A549 (cell line): ENCODE results near the gene TRMT1L. TPM values are rescaled to one million over a fixed set of nuclear protein-coding genes. Genes with fewer than 3 reads are reported as not detected.

Experiments
- ATAC-seq, 2 experiments: fragments of 200-7000 bp in 1 of 2; fragments of >200 bp in 1 of 2; cut with Nextera tagmentation in 1 of 2; cut with Tn5 transposase in 1 of 2; 3 replicates each; pipeline versions ENCODE4 v1.8.0 to v1.9.1; 2018 to 2020; ENCODE audit warnings: mild to moderate bottlenecking in 1 of 2, moderate library complexity in 1 of 2
- CTCF ChIA-PET: fragments of 300-600 bp; sonication (Branson Sonifier 250); formaldehyde crosslinking; extraction: SDS; loops from one replicate; lab custom pipeline; 2021; ENCODE audit warnings: antibody characterized with exemption, inconsistent platforms; lab: Yijun Ruan, JAX
- POLR2A ChIA-PET: fragments of 350-600 bp; formaldehyde crosslinking; extraction: SDS; loops from one replicate; lab custom pipeline; 2021; ENCODE audit warnings: antibody characterized with exemption, inconsistent platforms; lab: Yijun Ruan, JAX
- DNase-seq, 2 experiments: peaks; one replicate each; pipeline versions ENCODE4 v3.0.0 to v3.0.0-alpha.2; 2011 to 2016; ENCODE audit warnings: low read depth in 1 of 2, low spot score in 1 of 2
- FAIRE-seq: peaks from 2 replicates; lab custom pipeline; 2011; peaks lifted over from hg19 to GRCh38; lab: Jason Lieb, UNC
- H3K27ac ChIP-seq, 2 experiments: fragments of >200 bp; sonication (Bioruptor Twin); formaldehyde crosslinking; 3 replicates each; pipeline ENCODE4 v1.5.1; 2016 to 2017
- H3K4me1 ChIP-seq: fragments of >200 bp; sonication (Bioruptor Twin); formaldehyde crosslinking; 3 replicates; pipeline ENCODE4 v1.6.1; 2016
- H3K4me2 ChIP-seq: fragments of >200 bp; sonication (Bioruptor Twin); formaldehyde crosslinking; 3 replicates; pipeline ENCODE4 v1.6.1; 2016
- H3K4me3 ChIP-seq: fragments of >200 bp; sonication (Bioruptor Twin); formaldehyde crosslinking; 3 replicates; pipeline ENCODE4 v1.5.1; 2016
- H3K9me3 ChIP-seq: fragments of >200 bp; sonication (Bioruptor Twin); formaldehyde crosslinking; 3 replicates; pipeline ENCODE4 v1.6.1; 2016
- CBX2 ChIP-seq: fragments of 200-600 bp; sonication (generic); IDR thresholded peaks from 2 replicates; pipeline ENCODE4 v1.6.1; 2016; ENCODE audit warnings: low read depth, mild to moderate bottlenecking, borderline replicate concordance
- CHD2 ChIP-seq: fragments of 150-350 bp; IDR thresholded peaks from 2 replicates; pipeline ENCODE4 v1.6.1; 2014; ENCODE audit warnings: low read length; ENCODE audit not compliant: partially characterized antibody
- EHF ChIP-seq: fragments of 250-450 bp; sonication (Bioruptor Pico); IDR thresholded peaks from 2 replicates; pipeline ENCODE4 v1.5.0; 2020; ENCODE audit warnings: mild to moderate bottlenecking
- EHMT2 ChIP-seq: fragments of 200-600 bp; sonication (generic); IDR thresholded peaks from 2 replicates; pipeline ENCODE4 v1.6.1; 2016; ENCODE audit warnings: antibody characterized with exemption, low read depth, mild to moderate bottlenecking, moderate library complexity
- FOSL2 ChIP-seq, 2 experiments: fragments of 450-650 bp in 1 of 2; fragments of >200 bp in 1 of 2; sonication (Bioruptor Twin) in 1 of 2; formaldehyde crosslinking; IDR thresholded peaks; 2 replicates each; pipeline versions ENCODE4 v1.5.0 to v1.6.1; 2016 to 2020; ENCODE audit warnings: mild to moderate bottlenecking in 1 of 2, moderate library complexity in 1 of 2
- GATA3 ChIP-seq: IDR thresholded peaks from 2 replicates; pipeline ENCODE4 v1.6.1; 2012; ENCODE audit warnings: borderline replicate concordance
- HEYL ChIP-seq: fragments of 250-450 bp; sonication (Bioruptor Pico); IDR thresholded peaks from 2 replicates; pipeline ENCODE4 v1.8.0; 2021; ENCODE audit warnings: mild to moderate bottlenecking, moderate library complexity
- HOXB13 ChIP-seq: fragments of 250-450 bp; sonication (Bioruptor Pico); IDR thresholded peaks from 2 replicates; pipeline ENCODE4 v1.5.0; 2020; ENCODE audit warnings: low read depth, mild to moderate bottlenecking, moderate library complexity
- JUN ChIP-seq, 2 experiments: fragments of >200 bp; sonication (Bioruptor Twin); formaldehyde crosslinking; IDR thresholded peaks; 2 replicates in 1 of 2; 3 replicates in 1 of 2; pipeline ENCODE4 v1.6.1; 2016 to 2017
- MYC ChIP-seq: IDR thresholded peaks from 2 replicates; pipeline ENCODE4 v1.6.1; 2012; ENCODE audit warnings: mild to moderate bottlenecking, inconsistent platforms, low read length, improper control_type of control experiment, borderline replicate concordance
- NFE2L2 ChIP-seq: fragments of 150-350 bp; conservative IDR thresholded peaks from 2 replicates; pipeline ENCODE4 v1.6.1; 2014; ENCODE audit warnings: low read length
- NPAS2 ChIP-seq: fragments of 250-450 bp; sonication (Bioruptor Pico); IDR thresholded peaks from 2 replicates; pipeline ENCODE4 v1.8.0; 2022; ENCODE audit warnings: mild to moderate bottlenecking, moderate library complexity, borderline replicate concordance
- NR3C1 ChIP-seq: fragments of >200 bp; sonication (Bioruptor Twin); formaldehyde crosslinking; IDR thresholded peaks from 3 replicates; pipeline ENCODE4 v1.6.1; 2017
- PHF8 ChIP-seq: fragments of 200-600 bp; sonication (generic); IDR thresholded peaks from 2 replicates; pipeline ENCODE4 v1.6.1; 2016; ENCODE audit warnings: low read depth, mild to moderate bottlenecking, antibody characterized with exemption, moderate library complexity, borderline replicate concordance
- RAD21 ChIP-seq, 2 experiments: fragments of >200 bp in 1 of 2; sonication (Bioruptor Twin) in 1 of 2; formaldehyde crosslinking in 1 of 2; IDR thresholded peaks in 1 of 2; conservative IDR thresholded peaks in 1 of 2; 2 replicates in 1 of 2; 3 replicates in 1 of 2; pipeline ENCODE4 v1.6.1; 2012 to 2018; ENCODE audit warnings: inconsistent platforms in 1 of 2
- RARB ChIP-seq: fragments of 250-450 bp; sonication (Bioruptor Pico); IDR thresholded peaks from 2 replicates; pipeline ENCODE4 v1.8.0; 2021; ENCODE audit warnings: mild to moderate bottlenecking, moderate library complexity
- SREBF2 ChIP-seq: fragments of 450-650 bp; IDR thresholded peaks from 2 replicates; pipeline ENCODE4 v1.6.1; 2014; ENCODE audit warnings: mild to moderate bottlenecking, moderate library complexity
- TFCP2L1 ChIP-seq: fragments of 250-450 bp; sonication (Bioruptor Pico); IDR thresholded peaks from 2 replicates; pipeline ENCODE4 v1.5.0; 2021; ENCODE audit warnings: mild to moderate bottlenecking
- ZFP36 ChIP-seq: fragments of 450-650 bp; IDR thresholded peaks from 2 replicates; pipeline ENCODE4 v1.6.1; 2014; ENCODE audit warnings: borderline replicate concordance; ENCODE audit not compliant: partially characterized antibody
- WGBS: methylation state at CpG from one replicate; pipeline ENCODE4 v1.1.6; 2017; ENCODE audit errors: missing lambda C conversion rate; 5-methylcytosine and 5-hydroxymethylcytosine counted together
- polyA plus RNA-seq, 4 experiments: library from polyadenylated mRNA; depleted of rRNA in 3 of 4; stranded (reverse); fragments of >200 nt; fragmentation: RNase III in 1 of 4; extraction: RNeasy Plus Mini Kit Qiagen cat#74134 plus additional on column Dnase treatment in 1 of 4; gene quantifications; 2 replicates in 3 of 4; 3 replicates in 1 of 4; pipeline ENCODE4 v1.2.3, GENCODE V29; 2011 to 2017
- TF ChIP-seq, protein P1 (sequence below): fragments of >200 bp; sonication (Bioruptor Twin); formaldehyde crosslinking; IDR thresholded peaks from 3 replicates; pipeline ENCODE4 v1.6.1; 2016
- TF ChIP-seq, protein P2 (sequence below): fragments of 450-650 bp; IDR thresholded peaks from 2 replicates; pipeline ENCODE4 v1.6.1; 2014; ENCODE audit warnings: antibody characterized with exemption
- TF ChIP-seq, protein P3 (sequence below): fragments of 150-350 bp; IDR thresholded peaks from 2 replicates; pipeline ENCODE4 v1.6.1; 2014; ENCODE audit warnings: low read depth, mild to moderate bottlenecking, low read length
- TF ChIP-seq, protein P4 (sequence below): IDR thresholded peaks from 2 replicates; pipeline ENCODE4 v1.6.1; 2012
- TF ChIP-seq, protein P5 (sequence below): IDR thresholded peaks from 2 replicates; pipeline ENCODE4 v1.6.1; 2012; ENCODE audit warnings: low read depth, borderline replicate concordance
- TF ChIP-seq, protein P6 (sequence below): fragments of 200-600 bp; sonication (generic); IDR thresholded peaks from 2 replicates; pipeline ENCODE4 v1.6.1; 2016; ENCODE audit warnings: antibody characterized with exemption, mild to moderate bottlenecking, moderate library complexity

TRMT1L gene
- polyA plus RNA-seq, 2 of the 4 experiments (the other 2 are of a cell fraction): 17.3 to 45.1 TPM

DNA sequence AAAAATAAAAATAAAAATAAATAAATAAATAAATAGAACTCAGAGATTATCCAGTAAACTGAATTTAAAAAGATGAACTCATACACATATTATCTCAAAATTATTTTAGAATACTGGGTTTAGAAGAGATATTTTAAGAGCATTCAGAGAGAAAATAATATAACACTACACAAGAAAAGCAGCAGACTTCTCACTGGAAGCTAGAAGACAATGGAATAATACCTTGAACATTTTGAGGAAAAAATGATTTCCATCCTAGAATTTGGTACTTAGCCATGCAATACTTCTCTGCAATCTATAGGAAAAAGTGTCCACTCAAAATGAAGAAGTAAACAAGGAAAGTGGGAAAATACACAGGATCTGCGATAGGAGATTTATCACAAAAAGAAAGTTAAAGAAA, 24.2 kb downstream of the TRMT1L start:
- H3K9me3 ChIP-seq: peaks cover 8% of the 10 kb centered on the region; the same call in 1 of the 3 replicates
- ATAC-seq (no peak), DNase-seq (no peak), FAIRE-seq (no peak)
- H3K4me2 ChIP-seq: no peak overlapping the region
- CTCF ChIA-PET: interaction anchor here (1.2 kb wide), 1 partner anchor 22 kb away, joined by 3 read pairs; no protein-coding TSS in a partner anchor
- no peaks in the 10 kb centered on the region for H3K4me1 ChIP-seq
- no peak overlapping the region for H3K4me3 ChIP-seq
- TF ChIP-seq FOSL2 (IDR thresholded peaks at IDR 0.05) (no peak), FOSL2 (CRISPR knock-in tag; IDR thresholded peaks at IDR 0.05) (no peak), HEYL (CRISPR knock-in tag) (no peak), MYC (no peak), JUN (IDR thresholded peaks at IDR 0.05) (no peak), EHMT2 (no peak), HOXB13 (CRISPR knock-in tag) (no peak), RAD21 (conservative IDR thresholded peaks at IDR 0.05 in 1 of 2, IDR thresholded peaks at IDR 0.05 in 1 of 2) (no peak), NR3C1 (no peak), NFE2L2 (no peak)
- TF ChIP-seq, protein P1, sequence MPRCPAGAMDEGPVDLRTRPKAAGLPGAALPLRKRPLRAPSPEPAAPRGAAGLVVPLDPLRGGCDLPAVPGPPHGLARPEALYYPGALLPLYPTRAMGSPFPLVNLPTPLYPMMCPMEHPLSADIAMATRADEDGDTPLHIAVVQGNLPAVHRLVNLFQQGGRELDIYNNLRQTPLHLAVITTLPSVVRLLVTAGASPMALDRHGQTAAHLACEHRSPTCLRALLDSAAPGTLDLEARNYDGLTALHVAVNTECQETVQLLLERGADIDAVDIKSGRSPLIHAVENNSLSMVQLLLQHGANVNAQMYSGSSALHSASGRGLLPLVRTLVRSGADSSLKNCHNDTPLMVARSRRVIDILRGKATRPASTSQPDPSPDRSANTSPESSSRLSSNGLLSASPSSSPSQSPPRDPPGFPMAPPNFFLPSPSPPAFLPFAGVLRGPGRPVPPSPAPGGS: no peak
- WGBS: 100% methylated on average over 1 of the region's 1 CpG
- POLR2A ChIA-PET: no interaction called here
- H3K27ac ChIP-seq: no peak overlapping the region

DNA sequence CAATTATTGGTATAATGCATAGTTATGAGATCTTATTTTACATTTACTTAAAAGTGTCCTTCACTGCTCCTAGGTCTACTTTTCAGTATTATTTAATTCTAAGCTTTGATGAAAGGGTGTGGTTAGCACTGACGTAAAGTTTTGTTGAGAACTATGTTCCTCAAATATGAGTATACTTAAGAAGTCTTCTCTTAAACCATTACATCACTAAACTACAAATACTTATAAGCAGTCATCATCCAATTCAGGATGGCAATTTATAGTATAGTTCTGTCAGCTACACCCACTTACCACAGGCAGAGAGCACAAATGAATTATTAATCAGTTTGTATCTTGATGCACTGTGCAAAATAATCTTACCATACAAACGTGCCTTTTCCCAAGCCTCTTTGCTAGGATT, 27.0 kb downstream of the TRMT1L start:
- ChIA-PET POLR2A (no interaction called here), CTCF (no interaction called here)
- Histone ChIP-seq H3K4me1 (no peaks in the 10 kb centered on the region), H3K27ac (no peak overlapping the region), H3K4me3 (no peak overlapping the region), H3K9me3 (peaks cover 8% of the 10 kb centered on the region; the same call in 1 of the 3 replicates), H3K4me2 (no peak overlapping the region)
- TF ChIP-seq, protein P2, sequence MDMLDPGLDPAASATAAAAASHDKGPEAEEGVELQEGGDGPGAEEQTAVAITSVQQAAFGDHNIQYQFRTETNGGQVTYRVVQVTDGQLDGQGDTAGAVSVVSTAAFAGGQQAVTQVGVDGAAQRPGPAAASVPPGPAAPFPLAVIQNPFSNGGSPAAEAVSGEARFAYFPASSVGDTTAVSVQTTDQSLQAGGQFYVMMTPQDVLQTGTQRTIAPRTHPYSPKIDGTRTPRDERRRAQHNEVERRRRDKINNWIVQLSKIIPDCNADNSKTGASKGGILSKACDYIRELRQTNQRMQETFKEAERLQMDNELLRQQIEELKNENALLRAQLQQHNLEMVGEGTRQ: no peak
- TF ChIP-seq, protein P3, sequence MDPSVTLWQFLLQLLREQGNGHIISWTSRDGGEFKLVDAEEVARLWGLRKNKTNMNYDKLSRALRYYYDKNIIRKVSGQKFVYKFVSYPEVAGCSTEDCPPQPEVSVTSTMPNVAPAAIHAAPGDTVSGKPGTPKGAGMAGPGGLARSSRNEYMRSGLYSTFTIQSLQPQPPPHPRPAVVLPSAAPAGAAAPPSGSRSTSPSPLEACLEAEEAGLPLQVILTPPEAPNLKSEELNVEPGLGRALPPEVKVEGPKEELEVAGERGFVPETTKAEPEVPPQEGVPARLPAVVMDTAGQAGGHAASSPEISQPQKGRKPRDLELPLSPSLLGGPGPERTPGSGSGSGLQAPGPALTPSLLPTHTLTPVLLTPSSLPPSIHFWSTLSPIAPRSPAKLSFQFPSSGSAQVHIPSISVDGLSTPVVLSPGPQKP: no peak
- TF ChIP-seq CBX2 (no peak), EHF (CRISPR knock-in tag) (no peak), JUN (IDR thresholded peaks at IDR 0.05) (no peak)
- WGBS: 80% methylated on average over 2 of the region's 2 CpGs
- no peak for DNase-seq
- no peak for FAIRE-seq
- ATAC-seq: no peak

DNA sequence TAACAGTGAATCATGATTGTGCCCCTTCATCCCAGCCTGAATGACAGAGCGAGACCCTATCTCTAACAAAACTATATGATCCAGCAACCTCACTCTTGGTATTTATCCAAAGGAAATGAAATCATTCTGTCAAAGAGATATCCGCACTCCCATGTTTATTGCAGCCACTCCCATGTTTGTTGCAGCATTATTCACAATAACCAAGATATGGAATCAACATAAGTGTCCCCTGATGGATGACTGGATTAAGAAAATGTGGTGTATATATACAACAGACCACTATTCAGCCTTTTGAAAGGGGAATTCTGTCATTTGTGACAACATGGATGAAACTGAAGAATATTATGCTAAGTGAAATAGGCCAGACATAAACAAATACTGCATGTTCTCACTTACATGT, 44.4 kb downstream of the TRMT1L start:
- Histone ChIP-seq H3K4me1 (no peaks in the 10 kb centered on the region), H3K9me3 (peaks cover 15% of the 10 kb centered on the region; the same call in 1 of the 3 replicates), H3K4me2 (no peak overlapping the region), H3K4me3 (no peak overlapping the region), H3K27ac (no peak overlapping the region)
- WGBS: 88% methylated on average over 2 of the region's 2 CpGs
- DNase-seq: no peak
- ChIA-PET POLR2A (no interaction called here), CTCF (no interaction called here)
- no peak for ATAC-seq
- no peak for FAIRE-seq
- TF ChIP-seq SREBF2 (no peak), PHF8 (no peak), RARB (CRISPR knock-in tag) (no peak), RAD21 (conservative IDR thresholded peaks at IDR 0.05 in 1 of 2, IDR thresholded peaks at IDR 0.05 in 1 of 2) (no peak), ZFP36 (no peak), TFCP2L1 (CRISPR knock-in tag) (no peak), CBX2 (no peak), NPAS2 (CRISPR knock-in tag) (no peak), GATA3 (no peak), JUN (IDR thresholded peaks at IDR 0.05) (no peak), CHD2 (no peak)
- TF ChIP-seq, protein P4, sequence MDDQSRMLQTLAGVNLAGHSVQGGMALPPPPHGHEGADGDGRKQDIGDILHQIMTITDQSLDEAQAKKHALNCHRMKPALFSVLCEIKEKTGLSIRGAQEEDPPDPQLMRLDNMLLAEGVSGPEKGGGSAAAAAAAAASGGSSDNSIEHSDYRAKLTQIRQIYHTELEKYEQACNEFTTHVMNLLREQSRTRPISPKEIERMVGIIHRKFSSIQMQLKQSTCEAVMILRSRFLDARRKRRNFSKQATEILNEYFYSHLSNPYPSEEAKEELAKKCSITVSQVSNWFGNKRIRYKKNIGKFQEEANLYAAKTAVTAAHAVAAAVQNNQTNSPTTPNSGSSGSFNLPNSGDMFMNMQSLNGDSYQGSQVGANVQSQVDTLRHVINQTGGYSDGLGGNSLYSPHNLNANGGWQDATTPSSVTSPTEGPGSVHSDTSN: no peak
- TF ChIP-seq, protein P5, sequence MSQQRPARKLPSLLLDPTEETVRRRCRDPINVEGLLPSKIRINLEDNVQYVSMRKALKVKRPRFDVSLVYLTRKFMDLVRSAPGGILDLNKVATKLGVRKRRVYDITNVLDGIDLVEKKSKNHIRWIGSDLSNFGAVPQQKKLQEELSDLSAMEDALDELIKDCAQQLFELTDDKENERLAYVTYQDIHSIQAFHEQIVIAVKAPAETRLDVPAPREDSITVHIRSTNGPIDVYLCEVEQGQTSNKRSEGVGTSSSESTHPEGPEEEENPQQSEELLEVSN: no peak
- TF ChIP-seq, protein P6, sequence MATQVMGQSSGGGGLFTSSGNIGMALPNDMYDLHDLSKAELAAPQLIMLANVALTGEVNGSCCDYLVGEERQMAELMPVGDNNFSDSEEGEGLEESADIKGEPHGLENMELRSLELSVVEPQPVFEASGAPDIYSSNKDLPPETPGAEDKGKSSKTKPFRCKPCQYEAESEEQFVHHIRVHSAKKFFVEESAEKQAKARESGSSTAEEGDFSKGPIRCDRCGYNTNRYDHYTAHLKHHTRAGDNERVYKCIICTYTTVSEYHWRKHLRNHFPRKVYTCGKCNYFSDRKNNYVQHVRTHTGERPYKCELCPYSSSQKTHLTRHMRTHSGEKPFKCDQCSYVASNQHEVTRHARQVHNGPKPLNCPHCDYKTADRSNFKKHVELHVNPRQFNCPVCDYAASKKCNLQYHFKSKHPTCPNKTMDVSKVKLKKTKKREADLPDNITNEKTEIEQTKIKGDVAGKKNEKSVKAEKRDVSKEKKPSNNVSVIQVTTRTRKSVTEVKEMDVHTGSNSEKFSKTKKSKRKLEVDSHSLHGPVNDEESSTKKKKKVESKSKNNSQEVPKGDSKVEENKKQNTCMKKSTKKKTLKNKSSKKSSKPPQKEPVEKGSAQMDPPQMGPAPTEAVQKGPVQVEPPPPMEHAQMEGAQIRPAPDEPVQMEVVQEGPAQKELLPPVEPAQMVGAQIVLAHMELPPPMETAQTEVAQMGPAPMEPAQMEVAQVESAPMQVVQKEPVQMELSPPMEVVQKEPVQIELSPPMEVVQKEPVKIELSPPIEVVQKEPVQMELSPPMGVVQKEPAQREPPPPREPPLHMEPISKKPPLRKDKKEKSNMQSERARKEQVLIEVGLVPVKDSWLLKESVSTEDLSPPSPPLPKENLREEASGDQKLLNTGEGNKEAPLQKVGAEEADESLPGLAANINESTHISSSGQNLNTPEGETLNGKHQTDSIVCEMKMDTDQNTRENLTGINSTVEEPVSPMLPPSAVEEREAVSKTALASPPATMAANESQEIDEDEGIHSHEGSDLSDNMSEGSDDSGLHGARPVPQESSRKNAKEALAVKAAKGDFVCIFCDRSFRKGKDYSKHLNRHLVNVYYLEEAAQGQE: no peak
